Neural progenitor cell (in vitro differentiated cells): ENCODE results near the gene RAPGEF5.

Experiments
- CTCF ChIP-seq: fragments of 200-600 bp; sonication (generic); IDR thresholded peaks from 2 replicates; pipeline ENCODE4 v1.5.1; 2017; ENCODE audit warnings: antibody characterized with exemption, mild to moderate bottlenecking
- EZH2phosphoT487 ChIP-seq: fragments of 200-600 bp; sonication (generic); IDR thresholded peaks from 2 replicates; pipeline ENCODE4 v1.6.1; 2017; ENCODE audit warnings: antibody characterized with exemption

- no peak for TF ChIP-seq CTCF
- no peak for TF ChIP-seq EZH2phosphoT487
These were observed 88.0 kb downstream of the RAPGEF5 start for GRCh38 chr7:22268884-22269421.
